IPS DF 6.9 (cell line): ENCODE data around the gene MPP1.

Experiments
- DNase-seq: peaks from one replicate; pipeline ENCODE4 v3.0.0-alpha.2; 2013; ENCODE audit warnings: low read depth, low spot score
- H3K27ac ChIP-seq: one replicate; pipeline ENCODE4 v1.5.1; 2013; ENCODE audit warnings: low read length, control low read depth
- H3K27me3 ChIP-seq: 2 replicates; pipeline ENCODE4 v1.6.1; 2013; ENCODE audit warnings: mild to moderate bottlenecking, low read length; ENCODE audit not compliant: control insufficient read depth, insufficient read depth
- H3K36me3 ChIP-seq: 2 replicates; pipeline ENCODE4 v1.6.1; 2013; ENCODE audit warnings: low read length; ENCODE audit not compliant: control insufficient read depth, insufficient read depth
- H3K4me1 ChIP-seq: 2 replicates; pipeline ENCODE4 v1.6.1; 2013; ENCODE audit warnings: low read length; ENCODE audit not compliant: control insufficient read depth, insufficient read depth
- H3K4me3 ChIP-seq: 2 replicates; pipeline ENCODE4 v1.5.1; 2013; ENCODE audit warnings: mild to moderate bottlenecking, low read length
- H3K9me3 ChIP-seq: 2 replicates; pipeline ENCODE4 v1.6.1; 2013; ENCODE audit warnings: low read length, inconsistent platforms; ENCODE audit not compliant: control insufficient read depth, insufficient read depth
- WGBS: extraction: QIAGEN DNeasy Blood & Tissue Kit; methylation state at CpG from one replicate; pipeline ENCODE4 v1.1.7; 2013; ENCODE audit warnings: mixed read lengths, missing lambda C conversion rate; ENCODE audit not compliant: insufficient read length, insufficient coverage; 5-methylcytosine and 5-hydroxymethylcytosine counted together

The MPP1 gene

DNA sequence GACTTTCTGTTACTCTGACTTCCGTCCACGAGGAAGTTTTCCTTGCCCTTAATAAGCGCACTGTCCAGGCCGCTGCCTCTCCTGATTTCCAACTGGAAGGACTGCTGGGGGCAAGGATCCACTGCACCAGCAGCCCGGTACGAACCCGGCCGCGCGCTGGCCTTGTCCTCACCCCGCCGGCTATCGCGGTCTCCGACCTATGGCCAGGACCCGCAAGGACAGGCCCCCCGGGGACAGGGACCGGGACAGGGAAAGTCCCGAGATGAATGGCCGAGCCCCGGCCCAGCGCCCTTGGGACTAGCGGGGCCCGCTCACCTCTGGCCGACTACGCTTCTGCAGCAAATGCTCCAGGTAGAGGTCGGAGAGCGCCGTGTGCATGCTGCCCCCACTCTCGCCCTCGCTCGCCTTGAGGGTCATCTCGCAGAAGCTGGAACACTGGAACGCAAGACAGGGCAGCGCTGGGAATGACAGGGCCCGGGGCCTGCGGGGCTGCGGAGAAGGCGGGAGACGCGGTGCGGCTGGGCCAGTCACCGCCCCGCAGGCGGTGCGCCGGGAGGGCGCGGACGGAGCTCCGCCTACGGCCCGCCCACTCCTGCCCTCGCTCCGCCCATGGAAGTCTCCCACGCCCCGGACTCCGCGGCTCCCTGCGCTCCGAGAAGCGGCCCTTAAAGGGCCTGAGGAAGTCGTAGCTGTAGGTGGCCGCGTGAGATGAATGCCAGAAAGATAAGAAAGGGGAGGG, at the start of gene MPP1:
TSS of gene MPP1 (minus strand) at position 529 of the 739 bp plus-strand sequence. CDS start at position 417, 112 bp downstream.
- Histone ChIP-seq H3K27ac (no peak within 1 kb of the TSS), H3K36me3 (no peaks in the 10 kb centered on the region), H3K27me3 (peaks cover 2% of the 10 kb centered on the region; the same call in 1 of the 2 replicates), H3K4me1 (peaks cover 3% of the 10 kb centered on the region), H3K4me3 (peak within 1 kb of the TSS; percentile 59; the same call in 1 of the 2 replicates), H3K9me3 (no peaks in the 10 kb centered on the region)
- DNase-seq = no peak
- WGBS = no CpG with 5 or more reads among the region's 65 CpGs

GRCh38 chrX:154850957-154851611, 45.8 kb upstream of the MPP1 start:
- WGBS = no CpG with 5 or more reads among the region's 1 CpG
- Histone ChIP-seq H3K9me3 (no peaks in the 10 kb centered on the region), H3K4me1 (no peaks in the 10 kb centered on the region), H3K4me3 (no peak overlapping the region), H3K36me3 (no peaks in the 10 kb centered on the region), H3K27ac (no peak overlapping the region), H3K27me3 (no peaks in the 10 kb centered on the region)
- no peak for DNase-seq

DNA sequence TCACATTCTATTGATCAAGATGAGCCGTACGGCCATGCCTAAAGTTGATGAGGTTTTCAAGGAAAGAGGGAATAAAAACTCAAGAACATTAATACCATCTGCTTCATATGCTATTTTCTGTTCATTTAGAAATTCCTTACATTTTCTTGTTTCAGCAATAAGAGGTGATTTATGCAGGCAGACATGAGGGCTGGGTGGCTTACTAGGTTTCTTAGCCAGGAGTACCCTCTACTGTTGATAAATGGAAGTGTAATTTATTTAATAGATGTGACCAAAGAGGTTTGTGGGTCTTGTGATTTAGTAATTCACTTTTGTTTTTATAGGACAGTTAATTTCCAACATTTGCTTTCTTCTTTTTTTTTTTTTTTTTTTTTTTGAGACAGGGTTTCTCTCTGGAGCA, 35.6 kb upstream of the MPP1 start:
- H3K4me3 ChIP-seq = no peak overlapping the region
- no peak for DNase-seq
- no CpG with 5 or more reads among the region's 2 CpGs for WGBS

DNA sequence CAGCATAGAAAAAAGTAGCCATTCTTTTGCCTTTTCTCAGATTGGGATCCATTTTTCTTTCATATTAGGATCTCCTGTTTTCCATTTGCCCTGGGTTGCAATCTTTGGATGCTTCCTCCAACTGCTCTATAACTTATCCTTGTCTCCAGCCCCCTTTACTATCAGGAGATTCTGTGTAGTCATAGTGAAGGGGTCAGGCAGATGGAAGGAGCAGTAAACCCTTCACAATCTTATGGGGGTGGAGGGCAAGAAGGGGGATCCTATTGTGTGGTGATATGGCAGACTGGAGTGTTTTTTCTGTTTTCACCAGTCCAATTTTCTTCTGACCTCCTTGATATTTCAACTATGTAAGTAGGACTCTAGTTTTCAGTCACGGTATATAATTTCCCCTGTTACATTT, 30.9 kb upstream of the MPP1 start:
- DNase-seq = no peak
- Histone ChIP-seq H3K4me3 (no peak overlapping the region), H3K36me3 (no peaks in the 10 kb centered on the region), H3K9me3 (no peaks in the 10 kb centered on the region), H3K4me1 (no peaks in the 10 kb centered on the region), H3K27me3 (no peaks in the 10 kb centered on the region), H3K27ac (no peak overlapping the region)
- no CpG with 5 or more reads among the region's 1 CpG for WGBS

More for the DNA sequence above, 35.6 kb upstream of the MPP1 start:
- Histone ChIP-seq H3K4me1 (no peaks in the 10 kb centered on the region), H3K36me3 (no peaks in the 10 kb centered on the region), H3K27me3 (no peaks in the 10 kb centered on the region), H3K9me3 (no peaks in the 10 kb centered on the region), H3K27ac (no peak overlapping the region)

DNA sequence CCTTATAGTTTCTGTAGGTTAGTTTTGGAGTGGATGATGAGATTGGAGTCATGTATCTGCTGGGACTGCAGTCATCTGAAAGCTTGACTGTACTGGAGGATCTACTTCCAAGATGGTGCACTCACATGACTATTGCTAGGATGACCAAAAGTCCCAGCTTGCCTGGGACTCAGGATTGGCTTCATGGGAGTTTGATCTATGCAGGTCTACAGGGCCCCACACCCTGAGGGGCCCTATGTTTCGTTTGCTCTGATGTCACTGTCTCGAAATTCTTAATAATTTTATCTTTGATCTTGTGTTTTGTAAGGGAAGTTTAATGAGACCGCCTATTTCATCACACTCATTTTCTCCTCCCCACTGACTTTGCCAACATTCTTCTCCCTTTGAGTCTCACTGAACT, 29.3 kb upstream of the MPP1 start, which contains the start of gene SMIM9:
TSS of gene SMIM9 (minus strand) at position 101 of the 400 bp plus-strand sequence. CDS start 3,806 bp downstream, outside the sequence.
- no CpG with 5 or more reads among the region's 3 CpGs for WGBS
- DNase-seq = no peak

DNA sequence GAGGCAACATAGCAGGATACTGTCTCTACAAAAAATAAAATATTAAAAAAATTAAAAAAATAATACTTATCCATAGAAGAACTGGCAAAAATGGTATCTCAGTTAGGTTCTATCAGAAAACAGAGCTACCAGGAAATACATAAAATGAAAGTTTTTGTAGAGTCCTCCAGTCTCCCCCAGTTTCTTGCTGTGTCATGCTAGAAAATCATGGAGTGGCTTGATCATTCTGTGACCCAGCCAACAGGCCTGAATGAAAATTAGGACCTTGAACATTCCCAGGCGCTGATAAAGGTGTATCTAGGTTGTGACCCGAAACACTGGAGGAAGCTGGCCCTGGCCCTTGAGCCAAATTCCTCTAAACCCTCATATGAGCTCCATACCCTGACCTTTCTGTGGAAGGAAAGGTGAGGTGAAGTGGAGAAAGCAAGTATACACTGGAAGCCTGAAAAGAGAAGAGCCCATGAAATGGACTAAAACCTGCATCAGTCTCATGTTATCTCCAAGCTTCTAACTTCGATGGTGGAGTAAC, 28.5 kb upstream of the MPP1 start:
- H3K9me3 ChIP-seq = no peaks in the 10 kb centered on the region
- 0 out of 2 replicates have a peak, but pooled peaks cover 1% of the 10 kb centered on the region for H3K4me1 ChIP-seq
- H3K27me3 ChIP-seq = no peaks in the 10 kb centered on the region
- no peak overlapping the region for H3K4me3 ChIP-seq
- no peaks in the 10 kb centered on the region for H3K36me3 ChIP-seq
- WGBS = no CpG with 5 or more reads among the region's 3 CpGs
- no peak for DNase-seq
- no peak overlapping the region for H3K27ac ChIP-seq

More for the DNA sequence above, 29.3 kb upstream of the MPP1 start, which contains the start of gene SMIM9:
- Histone ChIP-seq H3K27me3 (no peaks in the 10 kb centered on the region), H3K9me3 (no peaks in the 10 kb centered on the region), H3K4me1 (0 out of 2 replicates have a peak, but pooled peaks cover 1% of the 10 kb centered on the region), H3K27ac (no peak within 1 kb of the TSS), H3K4me3 (no peak within 1 kb of the TSS), H3K36me3 (no peaks in the 10 kb centered on the region)

GRCh38 chrX:154829926-154830442, 24.7 kb upstream of the MPP1 start:
- H3K9me3 ChIP-seq = no peaks in the 10 kb centered on the region
- H3K27ac ChIP-seq = no peak overlapping the region
- no CpG with 5 or more reads among the region's 1 CpG for WGBS
- no peaks in the 10 kb centered on the region for H3K27me3 ChIP-seq
- no peak overlapping the region for H3K4me3 ChIP-seq
- H3K36me3 ChIP-seq = no peaks in the 10 kb centered on the region
- DNase-seq = no peak
- H3K4me1 ChIP-seq = 0 out of 2 replicates have a peak, but pooled peaks cover 1% of the 10 kb centered on the region

DNA sequence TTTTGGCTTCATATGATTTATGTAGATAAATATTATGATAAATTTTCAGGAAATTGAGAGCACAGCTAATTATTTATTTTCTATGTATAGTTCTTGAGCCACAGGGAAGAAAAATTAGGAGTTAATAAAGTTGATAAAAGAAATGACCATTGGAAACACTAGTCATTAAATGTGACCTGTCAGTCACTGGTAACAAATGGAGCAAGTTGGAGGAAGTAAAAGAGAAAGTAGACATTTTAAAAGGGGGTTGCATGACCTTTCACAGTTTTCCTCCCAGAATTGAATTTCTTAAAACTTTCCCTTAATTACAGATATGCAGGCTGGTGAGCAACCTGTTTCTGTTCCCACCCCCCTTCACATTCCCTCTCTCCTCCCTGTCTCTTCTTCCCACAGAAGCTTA, 23.8 kb upstream of the MPP1 start:
- DNase-seq = no peak
- Histone ChIP-seq H3K27ac (no peak overlapping the region), H3K27me3 (no peaks in the 10 kb centered on the region), H3K4me1 (0 out of 2 replicates have a peak, but pooled peaks cover 1% of the 10 kb centered on the region), H3K9me3 (no peaks in the 10 kb centered on the region), H3K4me3 (no peak overlapping the region), H3K36me3 (no peaks in the 10 kb centered on the region)

DNA sequence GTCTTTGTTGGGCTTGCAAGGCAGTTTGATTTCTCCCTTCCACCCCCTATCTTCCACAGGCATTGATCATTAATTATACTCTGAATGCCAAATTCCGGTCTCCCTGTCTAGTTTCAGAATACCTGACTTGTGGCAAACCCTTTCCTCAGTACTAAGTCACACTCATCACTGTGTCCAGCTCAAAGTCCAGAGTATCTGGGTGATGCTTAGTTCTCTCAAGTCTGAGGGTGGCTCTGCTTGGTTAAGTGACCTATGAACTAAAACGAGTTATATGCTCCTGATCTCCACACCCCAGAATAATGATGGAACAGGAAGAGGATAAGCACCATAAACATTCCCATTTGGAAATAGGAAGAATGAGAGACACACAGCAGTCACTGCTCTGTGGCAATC, 22.7 kb upstream of the MPP1 start:
- H3K36me3 ChIP-seq = no peaks in the 10 kb centered on the region
- H3K9me3 ChIP-seq = no peaks in the 10 kb centered on the region
- 0 out of 2 replicates have a peak, but pooled peaks cover 1% of the 10 kb centered on the region for H3K4me1 ChIP-seq
- WGBS = no CpG with 5 or more reads among the region's 2 CpGs
- no peak overlapping the region for H3K4me3 ChIP-seq
- no peaks in the 10 kb centered on the region for H3K27me3 ChIP-seq
- no peak for DNase-seq
- H3K27ac ChIP-seq = no peak overlapping the region

GRCh38 chrX:154827194-154828015, 22.1 kb upstream of the MPP1 start:
- H3K27ac ChIP-seq = no peak overlapping the region
- 0 out of 2 replicates have a peak, but pooled peaks cover 1% of the 10 kb centered on the region for H3K4me1 ChIP-seq
- H3K4me3 ChIP-seq = no peak overlapping the region
- H3K36me3 ChIP-seq = no peaks in the 10 kb centered on the region
- no peaks in the 10 kb centered on the region for H3K27me3 ChIP-seq
- DNase-seq = no peak
- H3K9me3 ChIP-seq = no peaks in the 10 kb centered on the region
- no CpG with 5 or more reads among the region's 4 CpGs for WGBS
